Duodenal mucosa (tissue), 2 donors: Measurements from ENCODE around the gene KLHL30.

Source experiments
- H3K27ac ChIP-seq: one replicate; pipeline ENCODE4 v1.7.0; 2013; ENCODE audit warnings: low read depth, low read length
- H3K27me3 ChIP-seq, 2 donors: one replicate each; pipeline ENCODE4 v1.7.0; 2013; ENCODE audit warnings: low read length in 2 of 2, control low read depth in 1 of 2; ENCODE audit not compliant: insufficient read depth in 2 of 2, control insufficient read depth in 1 of 2
- H3K36me3 ChIP-seq, 2 donors: one replicate each; pipeline ENCODE4 v1.7.0; 2013; ENCODE audit warnings: low read length in 2 of 2, control low read depth in 1 of 2; ENCODE audit not compliant: insufficient read depth in 2 of 2, control insufficient read depth in 1 of 2
- H3K4me1 ChIP-seq, 2 donors: one replicate each; pipeline ENCODE4 v1.7.0; 2013; ENCODE audit warnings: low read length in 2 of 2, control low read depth in 1 of 2; ENCODE audit not compliant: insufficient read depth in 2 of 2, control insufficient read depth in 1 of 2
- H3K4me3 ChIP-seq, 2 donors: one replicate each; pipeline ENCODE4 v1.7.0; 2013; ENCODE audit warnings: low read length in 2 of 2, low read depth in 1 of 2
- H3K9ac ChIP-seq, 2 donors: one replicate each; pipeline ENCODE4 v1.7.0; 2013; ENCODE audit warnings: low read length in 2 of 2, low read depth in 1 of 2
- H3K9me3 ChIP-seq, 2 donors: one replicate each; pipeline ENCODE4 v1.7.0; 2013; ENCODE audit warnings: low read length in 2 of 2, control low read depth in 1 of 2; ENCODE audit not compliant: control insufficient read depth in 1 of 2

KLHL30 gene

DNA sequence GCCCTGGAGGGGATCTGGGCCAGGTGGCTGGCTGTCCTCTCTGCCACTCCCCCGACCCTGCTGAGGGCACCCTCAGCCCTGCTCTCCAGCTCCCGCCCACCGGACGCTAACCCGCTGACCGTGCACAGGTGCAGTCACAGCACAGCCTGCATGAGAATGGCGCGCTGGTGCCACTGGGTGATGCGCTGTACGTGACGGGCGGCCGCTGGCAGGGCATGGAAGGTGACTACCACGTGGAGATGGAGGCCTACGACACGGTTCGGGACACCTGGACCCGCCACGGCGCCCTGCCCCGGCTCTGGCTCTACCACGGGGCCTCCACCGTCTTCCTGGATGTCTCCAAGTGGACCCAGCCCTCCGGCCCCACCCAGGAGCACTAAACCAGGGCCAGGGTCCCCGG lies 12.2 kb downstream of the KLHL30 start:
- no peaks in the 10 kb centered on the region for H3K4me1 ChIP-seq
- H3K27ac ChIP-seq: no peak overlapping the region
- no peaks in the 10 kb centered on the region for H3K9me3 ChIP-seq
- H3K27me3 ChIP-seq: no peaks in the 10 kb centered on the region
- no peak overlapping the region for H3K4me3 ChIP-seq
- no peak overlapping the region for H3K9ac ChIP-seq
- H3K36me3 ChIP-seq: no peaks in the 10 kb centered on the region

DNA sequence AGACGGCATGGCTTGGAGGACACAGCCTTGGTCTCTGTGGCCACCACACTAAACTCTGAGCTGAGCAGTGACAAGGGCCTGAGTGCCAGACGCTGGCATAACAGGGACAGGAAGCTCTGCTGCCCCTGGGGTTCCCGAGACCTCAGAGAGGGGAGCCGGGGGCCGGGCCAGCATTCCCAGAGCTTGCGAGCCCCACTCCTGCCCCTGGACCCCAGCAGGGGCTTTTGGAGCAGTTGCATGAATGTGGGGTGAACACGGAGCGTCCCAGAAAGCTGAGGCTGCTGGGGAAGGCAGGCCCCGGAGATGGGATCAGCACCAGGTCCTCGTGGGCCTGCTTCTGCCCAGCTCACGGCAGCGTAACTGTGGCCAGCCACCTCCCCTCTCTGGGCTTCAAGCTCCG lies 12.7 kb downstream of the KLHL30 start:
- Histone ChIP-seq H3K4me1 (no peaks in the 10 kb centered on the region), H3K4me3 (no peak overlapping the region), H3K27ac (no peak overlapping the region), H3K27me3 (no peaks in the 10 kb centered on the region), H3K9ac (no peak overlapping the region), H3K36me3 (no peaks in the 10 kb centered on the region), H3K9me3 (no peaks in the 10 kb centered on the region)

DNA sequence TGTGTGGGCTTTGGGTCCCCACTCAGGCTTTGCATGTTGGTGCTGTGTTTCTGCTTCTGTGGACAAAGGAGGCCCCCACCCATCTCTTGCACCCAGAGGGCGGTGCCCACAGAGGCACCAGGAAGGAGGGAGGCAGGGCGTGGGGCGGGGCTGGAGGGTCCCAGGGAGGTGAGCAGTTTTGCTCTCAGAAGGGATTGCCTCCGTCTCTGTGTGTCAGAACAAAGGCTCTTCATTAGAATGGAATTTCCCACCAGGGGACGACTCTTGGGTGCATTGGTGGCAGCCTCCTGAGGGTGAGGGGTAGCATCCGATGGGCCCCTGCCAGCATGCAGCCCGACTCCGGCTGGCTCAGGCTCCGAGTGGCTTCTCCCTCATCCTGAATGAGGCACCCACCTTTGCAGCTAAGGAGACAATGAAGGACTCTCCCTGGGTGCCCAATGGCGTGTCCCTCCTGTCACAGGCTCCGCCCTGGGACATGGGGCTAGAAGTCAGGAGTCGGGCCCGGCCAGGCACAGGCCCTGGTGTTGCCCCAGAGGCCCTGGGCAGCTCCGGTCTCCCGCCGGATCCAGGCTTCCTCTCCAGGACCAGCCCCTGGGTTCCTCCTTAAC lies 13.3 kb downstream of the KLHL30 start:
- Histone ChIP-seq H3K27ac (no peak overlapping the region), H3K36me3 (no peaks in the 10 kb centered on the region), H3K4me1 (no peaks in the 10 kb centered on the region), H3K4me3 (no peak overlapping the region), H3K9me3 (no peaks in the 10 kb centered on the region), H3K27me3 (no peaks in the 10 kb centered on the region), H3K9ac (no peak overlapping the region)

DNA sequence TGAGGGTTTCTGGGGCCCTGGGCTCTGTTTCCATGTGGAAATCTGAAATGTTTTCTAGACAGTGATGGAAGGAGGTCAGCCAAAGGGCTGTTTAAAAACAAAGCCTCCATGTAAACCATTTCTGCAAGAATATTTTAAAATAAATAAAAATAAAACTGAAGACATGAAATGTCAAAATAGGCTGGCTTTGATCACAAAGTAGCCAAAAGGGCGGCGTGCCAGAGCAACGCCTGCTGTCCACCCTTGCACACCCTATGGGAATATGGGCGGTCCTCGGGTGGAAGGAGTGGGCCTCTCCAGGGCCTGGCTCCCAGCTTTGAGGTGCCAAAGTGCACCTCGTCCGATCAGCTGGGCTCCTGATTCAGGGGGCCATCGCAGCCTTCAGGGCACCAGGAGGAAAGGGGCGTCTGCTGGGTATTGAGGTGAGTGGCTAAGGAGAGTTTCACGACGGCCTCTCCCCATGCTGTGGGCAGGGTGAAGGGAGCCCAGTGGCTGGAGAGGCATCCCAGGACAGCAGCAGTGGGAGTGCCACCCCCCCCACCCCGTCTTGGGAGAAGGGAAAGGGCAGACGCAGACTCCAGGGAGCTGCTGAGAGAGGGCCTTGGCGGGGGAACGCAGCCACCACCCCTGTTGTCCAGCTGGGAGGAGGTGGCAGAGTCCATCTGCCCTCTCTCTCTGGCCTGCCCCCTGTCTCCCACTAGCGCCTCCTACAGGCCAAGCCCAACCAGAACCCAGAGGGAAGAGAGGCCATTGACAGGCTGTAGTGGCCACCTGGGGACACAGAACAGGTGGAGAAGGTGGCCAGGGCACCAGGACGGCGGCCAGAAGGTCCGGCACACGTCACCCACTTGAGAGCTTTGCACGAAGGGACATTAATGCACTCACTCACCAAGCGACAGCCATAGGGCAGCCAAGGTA lies 14.6 kb downstream of the KLHL30 start:
- H3K9me3 ChIP-seq: no peaks in the 10 kb centered on the region
- no peak overlapping the region for H3K4me3 ChIP-seq
- H3K9ac ChIP-seq: no peak overlapping the region
- H3K27ac ChIP-seq: no peak overlapping the region
- H3K36me3 ChIP-seq: no peaks in the 10 kb centered on the region
- no peaks in the 10 kb centered on the region for H3K27me3 ChIP-seq
- peaks cover under 1 to 2% of the 10 kb centered on the region in 2 donors for H3K4me1 ChIP-seq

DNA sequence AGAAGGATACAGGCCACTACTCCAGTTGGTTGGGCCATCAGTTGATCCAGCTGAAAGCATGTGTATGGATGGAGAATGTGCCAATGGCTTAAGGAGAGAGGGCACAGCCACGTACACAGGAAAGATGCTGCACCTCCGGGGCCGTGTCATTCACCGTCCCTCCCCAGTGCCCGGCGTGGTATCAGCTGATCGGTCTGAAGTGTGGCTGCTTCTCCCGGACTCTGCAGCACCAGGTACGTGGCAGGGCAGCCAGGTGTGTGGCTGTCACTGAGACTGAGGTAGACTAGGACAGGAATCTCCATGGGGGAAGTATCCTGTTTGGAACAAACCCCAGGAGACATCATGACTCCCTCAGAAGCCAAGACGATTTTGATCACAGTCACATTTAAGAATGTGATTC lies 16.1 kb downstream of the KLHL30 start:
- Histone ChIP-seq H3K27me3 (peaks cover under 1 to 5% of the 10 kb centered on the region in 2 donors), H3K4me3 (no peak overlapping the region), H3K9ac (no peak overlapping the region), H3K27ac (no peak overlapping the region), H3K4me1 (peaks cover 7 to 9% of the 10 kb centered on the region in 2 donors), H3K36me3 (no peaks in the 10 kb centered on the region), H3K9me3 (no peaks in the 10 kb centered on the region)

DNA sequence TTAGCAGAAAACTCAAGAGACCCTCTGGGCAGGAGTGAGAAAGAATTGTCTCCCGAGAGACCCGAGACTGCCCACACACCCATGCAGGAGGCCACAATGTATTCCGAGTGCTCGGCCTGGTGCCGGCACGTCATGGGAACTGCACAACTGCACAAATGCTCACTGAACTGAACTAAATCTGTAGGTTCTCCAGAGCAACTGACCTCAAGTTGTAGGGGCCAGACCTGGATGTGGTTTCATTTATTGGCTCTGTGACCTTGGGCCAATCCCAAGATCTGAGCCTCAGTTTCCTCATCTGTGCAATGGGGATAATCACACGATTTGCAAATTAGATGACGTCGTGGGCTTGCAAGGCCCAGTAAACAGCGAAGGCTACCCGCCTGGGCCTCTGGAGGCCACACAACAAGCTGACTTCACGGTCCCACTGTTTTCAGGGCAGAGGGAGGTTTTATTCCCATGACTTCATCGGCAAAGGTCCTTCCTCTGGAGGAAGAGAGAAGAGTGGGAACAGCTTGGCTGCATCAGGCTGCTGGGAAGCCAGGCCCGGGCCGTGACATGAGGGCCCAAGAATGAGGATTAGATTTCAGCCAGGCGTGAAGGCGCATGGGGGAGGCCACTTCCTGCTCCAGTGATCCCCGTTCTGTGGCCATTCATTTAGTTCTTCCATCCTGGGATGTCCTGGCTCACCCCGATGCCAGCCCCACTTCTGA lies 16.7 kb downstream of the KLHL30 start:
- peaks cover 7 to 8% of the 10 kb centered on the region in 2 donors for H3K27me3 ChIP-seq
- H3K4me3 ChIP-seq: no peak overlapping the region
- no peaks in the 10 kb centered on the region for H3K9me3 ChIP-seq
- no peaks in the 10 kb centered on the region for H3K36me3 ChIP-seq
- no peak overlapping the region for H3K27ac ChIP-seq
- H3K9ac ChIP-seq: no peak overlapping the region
- H3K4me1 ChIP-seq: peaks cover 7 to 9% of the 10 kb centered on the region in 2 donors

DNA sequence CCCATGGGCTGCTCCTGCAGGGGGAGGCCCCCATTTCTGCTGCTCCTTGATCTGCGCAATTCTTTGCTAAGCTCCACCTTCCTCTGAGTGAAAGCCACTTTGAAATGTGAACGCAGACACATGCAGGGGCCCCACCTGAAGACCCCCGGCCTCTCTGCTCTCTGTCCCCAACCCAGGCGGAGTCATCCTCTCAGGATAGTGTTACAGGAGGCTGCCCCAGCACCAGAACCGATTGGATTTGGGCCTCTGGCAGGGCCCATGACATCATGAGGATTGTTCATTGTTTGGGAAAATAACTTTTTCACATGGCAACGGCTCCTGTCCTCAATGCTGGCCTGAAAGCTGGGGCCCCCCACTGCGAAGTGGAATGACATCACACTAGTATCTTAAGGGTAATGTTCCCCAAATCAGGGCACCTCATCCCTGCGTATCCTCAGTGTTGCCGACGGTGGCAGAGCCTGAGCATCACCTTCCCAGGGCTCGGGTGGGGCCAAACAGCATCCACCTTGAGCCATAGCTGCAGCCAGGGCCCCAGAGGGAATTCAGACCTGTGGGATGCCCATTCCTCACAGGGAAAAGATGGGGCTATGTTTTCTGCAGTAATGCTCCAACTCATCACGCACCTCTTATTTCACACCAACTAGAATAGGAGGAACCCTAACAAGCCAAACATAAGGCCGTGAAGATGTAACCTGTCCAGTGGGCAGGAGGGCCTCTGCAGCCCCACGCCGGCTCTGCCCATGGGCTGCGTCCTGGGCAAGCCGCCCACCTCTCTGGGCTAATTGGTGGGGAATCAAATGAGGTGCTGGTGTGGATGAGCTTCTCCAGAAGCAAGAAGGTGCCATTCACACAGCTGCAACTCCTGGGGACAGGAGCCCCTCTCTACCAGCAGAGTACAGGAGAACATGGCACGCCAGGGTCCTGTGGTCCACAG lies 17.6 kb downstream of the KLHL30 start:
- no peaks in the 10 kb centered on the region for H3K36me3 ChIP-seq
- H3K27me3 ChIP-seq: peaks cover 8 to 12% of the 10 kb centered on the region in 2 donors
- peaks cover 7 to 9% of the 10 kb centered on the region in 2 donors for H3K4me1 ChIP-seq
- no peak overlapping the region for H3K9ac ChIP-seq
- H3K4me3 ChIP-seq: no peak overlapping the region
- H3K9me3 ChIP-seq: no peaks in the 10 kb centered on the region
- H3K27ac ChIP-seq: no peak overlapping the region

DNA sequence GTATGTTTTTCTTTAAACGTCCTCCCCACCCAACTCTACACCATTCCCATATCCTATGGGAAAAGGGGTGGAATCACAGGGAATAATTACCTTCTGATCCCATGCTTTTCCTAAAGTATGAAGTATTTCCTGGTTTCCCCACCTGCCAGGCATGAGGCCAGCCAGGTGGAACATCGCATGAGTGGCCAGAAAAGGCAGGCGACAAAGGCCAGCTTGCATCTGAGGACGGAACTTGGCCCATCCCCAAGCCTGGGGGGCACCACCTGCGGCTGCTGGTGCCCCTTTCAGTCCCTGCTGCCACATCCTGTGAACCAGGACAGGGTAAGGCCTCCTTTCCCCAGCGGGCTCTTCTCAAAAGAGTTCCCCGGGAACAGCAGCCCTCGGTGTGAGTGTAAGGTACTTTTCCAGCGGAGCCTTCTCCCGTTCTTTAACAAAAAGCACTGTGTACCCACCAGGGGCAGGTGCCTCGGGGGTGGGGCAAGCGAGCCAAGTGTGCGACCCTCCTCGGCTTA lies 19.1 kb downstream of the KLHL30 start:
- Histone ChIP-seq H3K27ac (no peak overlapping the region), H3K4me3 (no peak overlapping the region), H3K4me1 (peaks cover 7 to 9% of the 10 kb centered on the region in 2 donors), H3K9ac (no peak overlapping the region), H3K36me3 (no peaks in the 10 kb centered on the region), H3K27me3 (peaks cover 8 to 12% of the 10 kb centered on the region in 2 donors), H3K9me3 (no peaks in the 10 kb centered on the region)

DNA sequence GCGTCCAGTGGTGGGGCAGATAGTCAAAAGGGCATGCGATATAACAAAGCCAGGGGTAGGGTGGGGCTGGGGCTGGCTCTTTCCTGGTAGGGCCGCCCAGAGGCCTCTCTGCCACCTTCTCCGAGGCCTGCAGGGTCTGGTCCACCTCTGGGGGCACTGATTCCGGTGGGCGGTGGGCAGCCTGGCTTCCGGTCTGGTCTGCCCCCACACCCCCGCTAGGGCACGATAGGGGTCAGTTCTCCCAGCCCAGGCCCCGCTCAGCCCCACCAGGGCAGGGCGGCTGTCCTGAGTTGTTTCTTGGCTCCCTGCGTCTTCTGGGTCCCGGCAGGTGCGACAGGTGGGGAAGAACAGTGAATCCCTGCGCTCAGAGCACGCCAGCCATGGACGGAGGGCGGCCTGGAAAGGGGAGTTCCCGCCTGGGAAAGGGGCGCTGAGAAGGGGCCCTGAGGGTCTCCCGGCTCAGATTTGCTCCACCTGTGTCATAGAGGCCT lies 19.6 kb downstream of the KLHL30 start:
- Histone ChIP-seq H3K9ac (no peak overlapping the region), H3K27me3 (peaks cover 12 to 16% of the 10 kb centered on the region in 2 donors), H3K9me3 (no peaks in the 10 kb centered on the region), H3K27ac (no peak overlapping the region), H3K4me1 (peaks cover 7 to 9% of the 10 kb centered on the region in 2 donors), H3K4me3 (peak overlapping the region; percentile 16 to 22), H3K36me3 (no peaks in the 10 kb centered on the region)
